Testis (tissue), 3 donors: Measurements from ENCODE around the gene ZBTB43. TPM values are rescaled to one million over a fixed set of nuclear protein-coding genes. Genes with fewer than 3 reads are reported as not detected.

Source experiments
- DNase-seq: peaks from one replicate; pipeline ENCODE4 v3.0.0-alpha.2; 2019
- H3K27ac ChIP-seq, 2 donors: fragments of 200-600 bp; sonication (generic); one replicate each; pipeline ENCODE4 v1.5.1; 2019
- H3K27me3 ChIP-seq: fragments of 200-600 bp; sonication (generic); one replicate; pipeline ENCODE4 v1.5.1; 2019
- H3K36me3 ChIP-seq: fragments of 200-600 bp; sonication (generic); one replicate; pipeline ENCODE4 v1.5.1; 2017; ENCODE audit warnings: low read depth; ENCODE audit errors: missing control alignments
- H3K4me1 ChIP-seq: fragments of 200-600 bp; sonication (generic); one replicate; pipeline ENCODE4 v1.5.1; 2019
- H3K4me3 ChIP-seq, 2 donors: fragments of 200-600 bp; sonication (generic); one replicate each; pipeline ENCODE4 v1.5.1; 2017 to 2019
- H3K9me3 ChIP-seq: fragments of 200-600 bp; sonication (generic); one replicate; pipeline ENCODE4 v1.5.1; 2017
- POLR2A ChIP-seq: fragments of 450-650 bp; IDR thresholded peaks from one replicate; pipeline ENCODE4 v1.6.1; 2017; ENCODE audit warnings: antibody characterized with exemption, mild to moderate bottlenecking, moderate library complexity
- WGBS, 2 donors: methylation state at CpG; one replicate each; pipeline ENCODE4 v1.1.5; 2018; 5-methylcytosine and 5-hydroxymethylcytosine counted together
- intact Hi-C: fragments of 100-400 bp; cut with DNase I; formaldehyde crosslinking; loops from one replicate; pipeline ENCODE4 v1.15.1; 2023; ENCODE audit warnings: low total_unique reads
- polyA plus RNA-seq: library from polyadenylated mRNA; stranded (reverse); fragments of 350-450 nt; fragmentation: Illumina TruSeq; extraction: RNeasy Lipid Tissue Mini Kit (QIAGEN cat#74804); gene quantifications from one replicate; pipeline ENCODE4 v1.2.3, GENCODE V29; 2014; ENCODE audit warnings: low read depth, low replicate concordance; ENCODE audit not compliant: insufficient read depth
- total RNA-seq, 2 donors: library from RNA; depleted of rRNA; stranded (reverse); fragments of >200 nt; gene quantifications; one replicate each; pipeline ENCODE4 v1.2.3, GENCODE V29; 2016
- TF ChIP-seq, protein P1 (sequence below), 3 experiments: fragments of 450-650 bp in 2 of 3; fragments of 200-600 bp in 1 of 3; sonication (generic) in 1 of 3; IDR thresholded peaks; one replicate each; pipeline ENCODE4 v1.5.1; 2016 to 2019; ENCODE audit warnings: antibody characterized with exemption in 3 of 3, mild to moderate bottlenecking in 2 of 3, moderate library complexity in 1 of 3

Gene ZBTB43
- total and polyA plus RNA-seq, 3 donors from 2014 or later = 32.7 to 40.6 (median 40.3) TPM

DNA sequence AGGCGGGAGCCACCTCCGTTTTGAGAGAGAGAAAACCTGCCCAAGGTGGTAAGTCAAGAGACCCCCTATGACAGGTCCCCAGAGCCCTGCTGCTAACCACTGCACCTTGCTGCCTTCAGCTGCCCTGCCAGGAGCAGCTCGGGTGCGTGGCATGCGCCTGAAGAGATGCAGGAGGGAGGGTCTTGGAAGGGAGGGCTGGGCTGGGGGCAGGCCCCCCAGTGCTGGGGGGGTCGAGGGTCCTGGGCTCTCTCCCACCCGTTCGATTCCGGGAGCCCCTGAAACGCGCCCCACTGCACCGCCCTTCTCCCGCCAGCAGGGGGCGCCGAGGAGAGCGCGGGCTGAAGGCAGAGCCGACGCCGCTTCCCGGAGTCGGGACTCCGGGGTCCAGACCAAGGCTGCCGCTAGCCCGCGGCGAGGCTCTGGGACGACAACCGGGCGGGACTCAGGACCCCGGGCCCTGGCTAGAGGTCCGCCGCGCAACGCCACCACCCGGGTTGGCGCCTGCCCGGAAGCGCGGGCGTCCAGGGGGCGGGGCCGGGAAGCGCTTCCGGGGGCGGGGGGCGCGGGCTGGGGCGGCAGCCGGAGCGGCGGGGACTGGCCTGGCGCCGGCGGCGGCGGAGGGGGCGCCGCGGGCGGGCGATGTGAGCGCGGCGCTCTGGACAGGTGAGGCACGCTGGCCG, 55.4 kb downstream of the ZBTB43 start, which contains the start of gene ZBTB34:
Gene ZBTB34 (plus strand): TSS at position 563 of the 680 bp plus-strand sequence. CDS start 18,761 bp downstream, outside the sequence.
- H3K4me3 ChIP-seq = peak within 1 kb of the TSS; percentile 91 to 94
- 1% methylated on average over 15 to 49 of the region's 67 CpGs for WGBS, 2 donors
- peak; percentile 62 for DNase-seq
- H3K9me3 ChIP-seq = no peaks in the 10 kb centered on the region
- H3K4me1 ChIP-seq = peaks cover 34% of the 10 kb centered on the region
- H3K27ac ChIP-seq = peak within 1 kb of the TSS; percentile 87 to 96
- intact Hi-C loops = no loop called here
- no peaks in the 10 kb centered on the region for H3K36me3 ChIP-seq
- H3K27me3 ChIP-seq = no peaks in the 10 kb centered on the region
- no peak for TF ChIP-seq POLR2A
- TF ChIP-seq, protein P1, sequence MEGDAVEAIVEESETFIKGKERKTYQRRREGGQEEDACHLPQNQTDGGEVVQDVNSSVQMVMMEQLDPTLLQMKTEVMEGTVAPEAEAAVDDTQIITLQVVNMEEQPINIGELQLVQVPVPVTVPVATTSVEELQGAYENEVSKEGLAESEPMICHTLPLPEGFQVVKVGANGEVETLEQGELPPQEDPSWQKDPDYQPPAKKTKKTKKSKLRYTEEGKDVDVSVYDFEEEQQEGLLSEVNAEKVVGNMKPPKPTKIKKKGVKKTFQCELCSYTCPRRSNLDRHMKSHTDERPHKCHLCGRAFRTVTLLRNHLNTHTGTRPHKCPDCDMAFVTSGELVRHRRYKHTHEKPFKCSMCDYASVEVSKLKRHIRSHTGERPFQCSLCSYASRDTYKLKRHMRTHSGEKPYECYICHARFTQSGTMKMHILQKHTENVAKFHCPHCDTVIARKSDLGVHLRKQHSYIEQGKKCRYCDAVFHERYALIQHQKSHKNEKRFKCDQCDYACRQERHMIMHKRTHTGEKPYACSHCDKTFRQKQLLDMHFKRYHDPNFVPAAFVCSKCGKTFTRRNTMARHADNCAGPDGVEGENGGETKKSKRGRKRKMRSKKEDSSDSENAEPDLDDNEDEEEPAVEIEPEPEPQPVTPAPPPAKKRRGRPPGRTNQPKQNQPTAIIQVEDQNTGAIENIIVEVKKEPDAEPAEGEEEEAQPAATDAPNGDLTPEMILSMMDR (IDR thresholded peaks at IDR 0.05) = peak; percentile 97 to 100 (median 97)

DNA sequence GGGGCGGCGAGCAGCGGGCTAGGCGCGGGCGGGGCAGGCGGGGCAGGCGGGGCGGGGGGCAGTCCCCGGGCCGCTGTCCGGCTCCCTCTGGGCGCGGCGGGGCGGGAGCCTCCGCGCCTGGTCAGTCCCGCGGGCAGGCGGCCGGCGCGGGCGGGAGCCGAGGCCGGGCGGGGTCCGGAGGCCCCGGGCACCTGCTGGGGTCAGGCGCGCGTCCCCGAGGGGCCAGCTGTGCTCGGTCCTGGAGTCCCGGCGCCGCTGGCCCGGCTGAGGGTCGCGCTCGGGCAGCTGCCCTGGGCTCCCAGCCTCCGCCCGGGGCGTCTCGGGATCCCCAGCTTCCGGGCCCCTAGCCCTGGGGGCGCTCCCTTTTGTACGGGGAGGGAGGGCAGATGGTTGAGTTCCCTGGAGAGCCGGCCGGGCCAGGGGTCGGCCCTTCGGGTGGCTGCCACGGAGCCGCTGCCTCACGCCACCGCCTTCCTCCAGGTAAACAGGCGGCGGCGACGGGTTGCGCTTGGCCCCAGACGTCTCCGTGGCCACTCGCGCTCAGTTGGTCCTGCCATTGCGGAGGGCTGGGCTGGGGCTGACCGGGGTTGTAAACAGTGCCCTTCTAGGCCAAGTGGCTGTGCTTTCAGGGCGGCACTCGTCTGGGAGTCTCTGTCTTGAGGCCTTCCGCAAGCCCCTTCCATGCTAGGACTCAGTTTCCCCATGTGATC, 56.1 kb downstream of the ZBTB43 start:
- 0 to 1% methylated on average over 12 to 22 of the region's 71 CpGs for WGBS, 2 donors
- Histone ChIP-seq H3K36me3 (no peaks in the 10 kb centered on the region), H3K4me1 (peaks cover 34% of the 10 kb centered on the region), H3K27me3 (no peaks in the 10 kb centered on the region), H3K9me3 (no peaks in the 10 kb centered on the region), H3K27ac (peak overlapping the region; percentile 73 to 96), H3K4me3 (peak overlapping the region; percentile 91 to 94)
- peak; percentile 48 for DNase-seq
- TF ChIP-seq, protein P1 (IDR thresholded peaks at IDR 0.05) = no peak
- TF ChIP-seq POLR2A = no peak
- intact Hi-C loops = no loop called here

DNA sequence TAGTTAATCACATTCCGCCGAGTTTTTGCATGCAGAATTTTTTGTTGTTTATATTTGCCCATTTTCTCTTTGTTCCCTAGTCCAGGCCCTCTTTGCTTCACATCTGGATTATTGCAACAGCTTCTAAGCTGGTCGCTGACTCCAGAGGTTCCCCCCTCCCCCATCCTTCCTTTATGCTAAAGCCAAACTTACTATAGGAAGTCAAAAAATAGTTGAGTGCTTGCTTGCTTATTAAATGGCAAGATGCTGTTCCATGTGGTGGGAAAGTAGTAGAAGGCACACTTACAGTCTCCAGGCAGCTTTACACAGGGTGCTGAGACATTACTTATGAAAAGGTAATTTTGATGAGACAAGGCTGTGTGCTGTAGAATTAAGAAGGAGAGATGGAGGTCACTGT, 56.9 kb downstream of the ZBTB43 start:
- Histone ChIP-seq H3K27ac (peak overlapping the region in 1 of 2 donors; percentile 73), H3K4me1 (peaks cover 34% of the 10 kb centered on the region), H3K27me3 (no peaks in the 10 kb centered on the region), H3K4me3 (peak overlapping the region; percentile 91 to 94), H3K36me3 (no peaks in the 10 kb centered on the region), H3K9me3 (no peaks in the 10 kb centered on the region)
- intact Hi-C loops = no loop called here
- 8 to 18% methylated on average over 3 of the region's 3 CpGs for WGBS, 2 donors
- DNase-seq = no peak
- TF ChIP-seq POLR2A = no peak
- TF ChIP-seq, protein P1 (IDR thresholded peaks at IDR 0.05) = no peak

DNA sequence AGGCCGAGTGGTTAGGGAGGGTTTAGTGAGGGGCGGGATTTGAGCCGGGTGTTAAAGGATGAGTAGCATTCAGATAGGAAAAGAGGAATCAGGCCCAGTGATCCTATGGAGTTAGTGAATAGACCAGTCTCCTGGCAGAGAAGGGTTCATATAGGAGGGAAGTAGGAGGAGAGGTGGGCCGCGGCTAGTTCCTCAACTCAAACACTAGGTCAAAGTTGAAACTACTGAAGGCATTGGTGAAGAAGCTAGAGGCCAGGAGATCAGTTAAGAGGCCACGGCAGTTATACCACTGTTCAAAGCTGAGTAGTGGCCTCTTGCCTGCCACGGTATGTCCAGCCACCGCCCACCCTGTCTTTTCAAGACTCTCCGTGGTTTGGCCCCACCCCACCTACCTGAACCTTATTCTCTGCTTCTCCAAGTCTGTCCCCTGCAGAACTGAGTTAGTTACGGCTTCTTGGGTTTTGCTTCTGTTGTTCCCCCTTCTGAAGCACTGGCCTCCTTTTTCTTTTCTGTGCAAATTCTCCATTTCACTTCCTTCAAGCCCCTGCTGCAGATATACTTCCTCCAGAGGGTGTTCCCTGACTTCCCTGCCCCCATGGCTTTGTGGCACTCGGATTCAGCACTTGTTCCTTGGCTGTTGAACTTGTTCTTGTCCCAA, 57.4 kb downstream of the ZBTB43 start:
- Histone ChIP-seq H3K36me3 (no peaks in the 10 kb centered on the region), H3K4me1 (peaks cover 34% of the 10 kb centered on the region), H3K27ac (peak overlapping the region in 1 of 2 donors; percentile 35), H3K4me3 (no peak overlapping the region), H3K9me3 (no peaks in the 10 kb centered on the region), H3K27me3 (no peaks in the 10 kb centered on the region)
- 32 to 39% methylated on average over 11 of the region's 11 CpGs for WGBS, 2 donors
- intact Hi-C loops = no loop called here
- no peak for DNase-seq
- TF ChIP-seq, protein P1 (IDR thresholded peaks at IDR 0.05) = no peak
- no peak for TF ChIP-seq POLR2A
